ENCODE data around the gene GPSM1.

DNA sequence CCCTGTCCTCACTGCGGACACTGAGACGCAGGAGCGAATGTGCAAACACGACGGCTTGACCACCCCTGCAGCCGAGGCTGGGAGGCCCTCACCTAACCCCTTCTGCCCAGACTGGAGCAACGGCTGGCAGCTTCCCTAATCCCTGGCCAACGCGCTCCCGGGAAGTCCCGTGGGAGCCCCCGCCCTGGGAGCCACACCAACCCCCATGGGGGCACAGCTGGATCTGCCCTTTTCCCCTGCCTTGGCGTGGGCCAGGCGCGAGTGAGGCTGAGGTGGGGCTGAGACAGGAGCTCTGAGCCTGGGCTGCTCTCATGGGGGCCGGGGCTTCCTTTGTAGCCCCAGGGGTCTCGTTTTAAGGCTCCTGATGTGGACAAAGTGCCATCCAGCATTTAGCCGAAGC lies 40.9 kb downstream of the GPSM1 start:
- TF ChIP-seq, protein P1, sequence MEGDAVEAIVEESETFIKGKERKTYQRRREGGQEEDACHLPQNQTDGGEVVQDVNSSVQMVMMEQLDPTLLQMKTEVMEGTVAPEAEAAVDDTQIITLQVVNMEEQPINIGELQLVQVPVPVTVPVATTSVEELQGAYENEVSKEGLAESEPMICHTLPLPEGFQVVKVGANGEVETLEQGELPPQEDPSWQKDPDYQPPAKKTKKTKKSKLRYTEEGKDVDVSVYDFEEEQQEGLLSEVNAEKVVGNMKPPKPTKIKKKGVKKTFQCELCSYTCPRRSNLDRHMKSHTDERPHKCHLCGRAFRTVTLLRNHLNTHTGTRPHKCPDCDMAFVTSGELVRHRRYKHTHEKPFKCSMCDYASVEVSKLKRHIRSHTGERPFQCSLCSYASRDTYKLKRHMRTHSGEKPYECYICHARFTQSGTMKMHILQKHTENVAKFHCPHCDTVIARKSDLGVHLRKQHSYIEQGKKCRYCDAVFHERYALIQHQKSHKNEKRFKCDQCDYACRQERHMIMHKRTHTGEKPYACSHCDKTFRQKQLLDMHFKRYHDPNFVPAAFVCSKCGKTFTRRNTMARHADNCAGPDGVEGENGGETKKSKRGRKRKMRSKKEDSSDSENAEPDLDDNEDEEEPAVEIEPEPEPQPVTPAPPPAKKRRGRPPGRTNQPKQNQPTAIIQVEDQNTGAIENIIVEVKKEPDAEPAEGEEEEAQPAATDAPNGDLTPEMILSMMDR (IDR thresholded peaks at IDR 0.05) = no peak
- no peak for TF ChIP-seq ZFX (IDR thresholded peaks at IDR 0.05; ENCODE audit: borderline replicate concordance)

Measured in 22Rv1 (cell line).